SU-DHL-6 (cell line): Measurements from ENCODE around the gene A2ML1.

Experiments
- H2AFZ ChIP-seq: fragments of 200-600 bp; sonication (generic); 2 replicates; pipeline ENCODE4 v1.6.1; 2014; ENCODE audit warnings: low read depth, mild to moderate bottlenecking, moderate library complexity, mixed read lengths, antibody characterized with exemption, low read length; ENCODE audit not compliant: severe bottlenecking
- H3F3A ChIP-seq: fragments of 200-600 bp; shearing (Covaris generic); 2 replicates; pipeline ENCODE4 v1.6.0; 2016; ENCODE audit warnings: antibody characterized with exemption, mild to moderate bottlenecking; ENCODE audit not compliant: insufficient read depth
- H3K27ac ChIP-seq: fragments of 200-600 bp; sonication (generic); 2 replicates; pipeline ENCODE4 v1.5.1; 2016; ENCODE audit warnings: low read depth, mild to moderate bottlenecking, low read length, moderate library complexity, mixed read lengths
- H3K27me3 ChIP-seq: fragments of 200-600 bp; sonication (generic), shearing (Covaris generic); 2 replicates; pipeline ENCODE4 v1.6.0; 2014; ENCODE audit warnings: mild to moderate bottlenecking, low read length
- H3K36me3 ChIP-seq: fragments of 200-600 bp; sonication (generic); 2 replicates; pipeline ENCODE4 v1.6.1; 2014; ENCODE audit warnings: mild to moderate bottlenecking, low read length, mixed read lengths
- H3K4me2 ChIP-seq: fragments of 300-600, 200-600 bp; shearing (Covaris generic), sonication (generic); 2 replicates; pipeline ENCODE4 v1.6.0; 2014; ENCODE audit warnings: low read length, low read depth, mild to moderate bottlenecking; ENCODE audit not compliant: poor library complexity, severe bottlenecking
- H3K4me3 ChIP-seq: fragments of 200-600 bp; sonication (generic); 2 replicates; pipeline ENCODE4 v1.5.1; 2014; ENCODE audit warnings: antibody characterized with exemption, low read length, mild to moderate bottlenecking, mixed read lengths; ENCODE audit not compliant: insufficient read depth, poor library complexity, severe bottlenecking
- H3K79me2 ChIP-seq: fragments of 200-600 bp; sonication (generic); 2 replicates; pipeline ENCODE4 v1.6.1; 2014; ENCODE audit warnings: mild to moderate bottlenecking, low read length, moderate library complexity; ENCODE audit not compliant: insufficient read depth
- H3K9ac ChIP-seq: fragments of 200-600 bp; sonication (generic); 2 replicates; pipeline ENCODE4 v1.7.0; 2014; ENCODE audit warnings: mild to moderate bottlenecking, low read length
- H3K9me2 ChIP-seq: fragments of 200-600 bp; sonication (generic); replicated peaks from 2 replicates; pipeline ENCODE4 v1.6.1; 2014; ENCODE audit warnings: low read length; ENCODE audit not compliant: insufficient read depth
- H3K9me3 ChIP-seq: fragments of 200-600 bp; sonication (generic); 2 replicates; pipeline ENCODE4 v1.6.1; 2014; ENCODE audit warnings: low read length, mixed read lengths; ENCODE audit not compliant: insufficient read depth
- H4K20me1 ChIP-seq: fragments of 200-600 bp; sonication (generic); 2 replicates; pipeline ENCODE4 v1.6.1; 2014; ENCODE audit warnings: low read depth, mild to moderate bottlenecking, antibody characterized with exemption, low read length, moderate library complexity, mixed read lengths
- CTCF ChIP-seq: fragments of 200-600 bp; sonication (generic); IDR thresholded peaks from one replicate; pipeline ENCODE4 v1.5.1; 2017; ENCODE audit warnings: antibody characterized with exemption, mild to moderate bottlenecking, low read length, moderate library complexity; ENCODE audit not compliant: insufficient read depth, poor library complexity, severe bottlenecking
- EZH2phosphoT487 ChIP-seq: fragments of 200-600 bp; sonication (generic), shearing (Covaris generic); conservative IDR thresholded peaks from 2 replicates; pipeline ENCODE4 v1.6.1; 2018; ENCODE audit warnings: mild to moderate bottlenecking, antibody characterized with exemption, low read length, moderate library complexity, mixed read lengths

Gene A2ML1

DNA sequence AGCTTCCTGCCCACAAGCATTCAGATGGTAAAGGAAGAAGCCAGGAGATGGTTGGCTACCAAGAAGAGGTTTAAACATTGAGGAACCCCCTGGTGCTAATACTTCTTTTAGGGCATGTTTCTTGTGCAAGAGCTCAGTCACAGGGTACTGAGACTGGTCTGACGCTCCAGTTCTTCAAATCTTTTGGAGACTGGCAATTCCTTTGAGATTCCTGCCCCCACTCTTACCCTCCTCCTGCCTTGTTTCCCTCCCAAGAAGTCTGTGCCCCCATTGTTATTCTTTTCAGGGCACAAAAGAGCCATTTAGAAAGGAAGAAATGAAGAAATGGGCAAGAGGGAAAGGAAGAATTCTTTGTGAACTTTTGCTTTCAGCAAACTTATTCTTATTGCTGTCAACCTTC lies 11.8 kb downstream of the A2ML1 start:
- no peaks in the 10 kb centered on the region for H3K27me3 ChIP-seq
- H3K27ac ChIP-seq = no peak overlapping the region
- H3K79me2 ChIP-seq = no peaks in the 10 kb centered on the region
- H3K9me3 ChIP-seq = no peaks in the 10 kb centered on the region
- no peaks in the 10 kb centered on the region for H3K9me2 ChIP-seq
- H3K36me3 ChIP-seq = no peaks in the 10 kb centered on the region
- no peak overlapping the region for H3K4me3 ChIP-seq
- TF ChIP-seq CTCF (no peak), EZH2phosphoT487 (no peak)
- H4K20me1 ChIP-seq = no peaks in the 10 kb centered on the region
- H3F3A ChIP-seq = no peaks in the 10 kb centered on the region
- no peak overlapping the region for H3K9ac ChIP-seq
- H3K4me2 ChIP-seq = no peak overlapping the region
- H2AFZ ChIP-seq = no peak overlapping the region

DNA sequence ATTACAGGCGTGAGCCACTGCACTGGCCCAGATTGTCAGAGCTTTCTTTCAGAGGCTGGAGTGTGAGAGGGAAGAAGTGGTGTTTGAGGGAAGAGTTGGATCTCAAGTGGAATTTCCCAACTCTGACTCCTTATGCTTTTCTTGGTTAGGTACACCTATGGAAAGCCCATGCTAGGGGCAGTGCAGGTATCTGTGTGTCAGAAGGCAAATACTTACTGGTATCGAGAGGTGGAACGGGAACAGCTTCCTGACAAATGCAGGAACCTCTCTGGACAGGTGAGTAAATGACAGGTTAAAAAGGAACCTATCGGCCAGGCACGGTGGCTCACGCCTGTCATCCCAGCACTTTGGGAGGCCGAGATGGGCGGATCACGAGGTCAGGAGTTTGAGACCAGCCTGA lies 14.9 kb downstream of the A2ML1 start:
- Histone ChIP-seq H3K4me3 (no peak overlapping the region), H3K9ac (no peak overlapping the region), H2AFZ (no peak overlapping the region), H4K20me1 (no peaks in the 10 kb centered on the region), H3K9me2 (no peaks in the 10 kb centered on the region), H3K27me3 (no peaks in the 10 kb centered on the region), H3F3A (no peaks in the 10 kb centered on the region), H3K79me2 (no peaks in the 10 kb centered on the region), H3K4me2 (no peak overlapping the region), H3K36me3 (no peaks in the 10 kb centered on the region), H3K27ac (no peak overlapping the region), H3K9me3 (no peaks in the 10 kb centered on the region)
- TF ChIP-seq CTCF (no peak), EZH2phosphoT487 (no peak)

GRCh38 chr12:8840321-8840720 lies 17.9 kb downstream of the A2ML1 start:
- Histone ChIP-seq H3K27me3 (no peaks in the 10 kb centered on the region), H3K9me2 (no peaks in the 10 kb centered on the region), H3K9me3 (no peaks in the 10 kb centered on the region)

More at GRCh38 chr12:8840321-8840720, 17.9 kb downstream of the A2ML1 start:
- H3K4me3 ChIP-seq = no peak overlapping the region
- no peaks in the 10 kb centered on the region for H3K79me2 ChIP-seq
- H3F3A ChIP-seq = no peaks in the 10 kb centered on the region
- no peak overlapping the region for H3K9ac ChIP-seq
- no peak overlapping the region for H3K4me2 ChIP-seq
- no peak for TF ChIP-seq CTCF
- H4K20me1 ChIP-seq = no peaks in the 10 kb centered on the region
- no peak overlapping the region for H3K27ac ChIP-seq
- no peaks in the 10 kb centered on the region for H3K36me3 ChIP-seq
- H2AFZ ChIP-seq = no peak overlapping the region
